ENCODE results near the gene JAK1. TPM values are rescaled to one million over a fixed set of nuclear protein-coding genes. Genes with fewer than 3 reads are reported as not detected.
A peak's percentile ranks its signal among the peaks of the same experiment; 100 is the strongest.

The JAK1 gene
- total and polyA plus RNA-seq, 2 of the 8 experiments (the other 6 are each of a cell fraction or from before 2014, with no cell fraction given) = 7.8 to 24.5 TPM

DNA sequence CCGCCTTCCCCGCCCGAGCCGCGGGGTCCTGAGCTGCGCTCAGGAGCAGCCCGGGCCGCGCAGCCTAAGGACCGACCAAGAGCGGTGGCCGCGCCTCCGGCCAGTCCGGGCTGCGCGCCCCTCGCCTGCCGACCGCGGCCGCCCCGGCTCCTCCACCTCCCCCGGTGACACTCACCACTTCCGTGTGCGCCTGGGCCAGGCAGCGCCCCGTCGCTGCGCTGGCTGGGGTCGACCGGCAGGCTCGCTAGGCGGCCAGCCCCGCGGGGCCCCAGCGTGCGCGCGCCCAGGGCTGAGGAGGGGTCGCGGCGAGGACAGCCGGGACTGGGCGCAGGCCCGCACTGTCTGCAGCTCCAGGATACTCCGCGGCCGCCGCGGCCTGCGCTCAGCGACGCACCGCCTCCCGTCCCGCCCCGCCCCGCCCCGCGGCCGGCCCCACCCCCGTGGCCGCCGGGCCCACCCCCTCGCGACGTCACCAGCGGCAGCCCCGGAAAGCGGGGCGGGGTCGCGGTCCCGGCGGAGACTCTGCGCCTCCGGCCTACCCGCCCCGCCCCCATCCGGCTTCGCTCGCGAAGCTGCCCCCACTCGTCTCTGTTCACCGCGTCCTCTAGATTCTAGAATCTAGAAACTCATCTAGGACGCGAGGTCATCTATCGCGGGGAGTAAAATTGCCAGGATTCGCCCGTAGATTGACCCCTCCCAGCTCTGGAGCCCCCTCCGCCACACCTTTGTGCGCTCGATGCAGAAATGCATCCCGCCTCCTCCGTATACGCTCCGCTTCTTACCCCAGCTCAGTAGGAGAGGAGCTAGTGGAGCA, at the start of gene JAK1 (continued):
- TF ChIP-seq CHD1 (IDR thresholded peaks at IDR 0.05; ENCODE audit: low read depth, low read length) (no peak), RBBP5 (IDR thresholded peaks at IDR 0.05; ENCODE audit: borderline replicate concordance, low read depth, low read length) (0 out of 2 replicates have a peak, but pooled peaks have one; percentile 57), BCL11A (IDR thresholded peaks at IDR 0.05; ENCODE audit: low read depth in 2 of 2, low read length in 2 of 2) (no peak), BRCA1 (IDR thresholded peaks at IDR 0.05; ENCODE audit: low read depth, low read length) (no peak), SUZ12 (IDR thresholded peaks at IDR 0.05; ENCODE audit: low read length) (no peak), NANOG (IDR thresholded peaks at IDR 0.05; ENCODE audit: insufficient read depth, low read depth, low read length, poor library complexity, severe bottlenecking) (no peak), KDM4A (IDR thresholded peaks at IDR 0.05; ENCODE audit: low read depth, low read length, severe bottlenecking) (peak; percentile 50), SIN3A (conservative IDR thresholded peaks at IDR 0.05 in 1 of 2, IDR thresholded peaks at IDR 0.05 in 1 of 2; ENCODE audit: low read depth in 1 of 2, low read length in 2 of 2) (peak in 1 of 2 experiments; percentile 5; a peak in 1 of 4 replicates), SP2 (IDR thresholded peaks at IDR 0.05; ENCODE audit: low read length) (no peak), CHD2 (IDR thresholded peaks at IDR 0.05; ENCODE audit: low read length) (no peak), PHF8 (conservative IDR thresholded peaks at IDR 0.05; ENCODE audit: low read depth, low read length) (peak; percentile 74), TBP (IDR thresholded peaks at IDR 0.05; ENCODE audit: low read depth, low read length) (peak; percentile 56), RXRA (IDR thresholded peaks at IDR 0.05; ENCODE audit: insufficient read depth, low read depth, low read length) (no peak), RNF2 (IDR thresholded peaks at IDR 0.05; ENCODE audit: borderline replicate concordance, low read depth, low read length, missing control alignments, poor library complexity, severe bottlenecking) (no peak), EP300 (IDR thresholded peaks at IDR 0.05; ENCODE audit: borderline replicate concordance in 1 of 2, low read depth in 2 of 2, low read length in 2 of 2) (no peak), TAF1 (IDR thresholded peaks at IDR 0.05; ENCODE audit: low read depth, low read length) (peak; percentile 89)
- TF ChIP-seq, protein P1, sequence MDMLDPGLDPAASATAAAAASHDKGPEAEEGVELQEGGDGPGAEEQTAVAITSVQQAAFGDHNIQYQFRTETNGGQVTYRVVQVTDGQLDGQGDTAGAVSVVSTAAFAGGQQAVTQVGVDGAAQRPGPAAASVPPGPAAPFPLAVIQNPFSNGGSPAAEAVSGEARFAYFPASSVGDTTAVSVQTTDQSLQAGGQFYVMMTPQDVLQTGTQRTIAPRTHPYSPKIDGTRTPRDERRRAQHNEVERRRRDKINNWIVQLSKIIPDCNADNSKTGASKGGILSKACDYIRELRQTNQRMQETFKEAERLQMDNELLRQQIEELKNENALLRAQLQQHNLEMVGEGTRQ (IDR thresholded peaks at IDR 0.05; ENCODE audit: low read length) = no peak
- TF ChIP-seq, protein P2, sequence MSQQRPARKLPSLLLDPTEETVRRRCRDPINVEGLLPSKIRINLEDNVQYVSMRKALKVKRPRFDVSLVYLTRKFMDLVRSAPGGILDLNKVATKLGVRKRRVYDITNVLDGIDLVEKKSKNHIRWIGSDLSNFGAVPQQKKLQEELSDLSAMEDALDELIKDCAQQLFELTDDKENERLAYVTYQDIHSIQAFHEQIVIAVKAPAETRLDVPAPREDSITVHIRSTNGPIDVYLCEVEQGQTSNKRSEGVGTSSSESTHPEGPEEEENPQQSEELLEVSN (IDR thresholded peaks at IDR 0.05) = no peak
- TF ChIP-seq, protein P3, sequence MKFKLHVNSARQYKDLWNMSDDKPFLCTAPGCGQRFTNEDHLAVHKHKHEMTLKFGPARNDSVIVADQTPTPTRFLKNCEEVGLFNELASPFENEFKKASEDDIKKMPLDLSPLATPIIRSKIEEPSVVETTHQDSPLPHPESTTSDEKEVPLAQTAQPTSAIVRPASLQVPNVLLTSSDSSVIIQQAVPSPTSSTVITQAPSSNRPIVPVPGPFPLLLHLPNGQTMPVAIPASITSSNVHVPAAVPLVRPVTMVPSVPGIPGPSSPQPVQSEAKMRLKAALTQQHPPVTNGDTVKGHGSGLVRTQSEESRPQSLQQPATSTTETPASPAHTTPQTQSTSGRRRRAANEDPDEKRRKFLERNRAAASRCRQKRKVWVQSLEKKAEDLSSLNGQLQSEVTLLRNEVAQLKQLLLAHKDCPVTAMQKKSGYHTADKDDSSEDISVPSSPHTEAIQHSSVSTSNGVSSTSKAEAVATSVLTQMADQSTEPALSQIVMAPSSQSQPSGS (IDR thresholded peaks at IDR 0.05; ENCODE audit: low read length) = no peak

All from H1 (cell line).